ENCODE results near the gene CLN5. TPM values are rescaled to one million over a fixed set of nuclear protein-coding genes. Genes with fewer than 3 reads are reported as not detected.
A peak's percentile ranks its signal among the peaks of the same experiment; 100 is the strongest.
"Not testable (repeated sequence)": the region's sequence is repeated elsewhere in the genome, so short reads cannot be mapped to it uniquely, and the experiment has no call there.

The CLN5 gene
- total and polyA plus RNA-seq, 2 of the 4 experiments (the other 2 are of a cell fraction) = 11.3 to 15.1 TPM

DNA sequence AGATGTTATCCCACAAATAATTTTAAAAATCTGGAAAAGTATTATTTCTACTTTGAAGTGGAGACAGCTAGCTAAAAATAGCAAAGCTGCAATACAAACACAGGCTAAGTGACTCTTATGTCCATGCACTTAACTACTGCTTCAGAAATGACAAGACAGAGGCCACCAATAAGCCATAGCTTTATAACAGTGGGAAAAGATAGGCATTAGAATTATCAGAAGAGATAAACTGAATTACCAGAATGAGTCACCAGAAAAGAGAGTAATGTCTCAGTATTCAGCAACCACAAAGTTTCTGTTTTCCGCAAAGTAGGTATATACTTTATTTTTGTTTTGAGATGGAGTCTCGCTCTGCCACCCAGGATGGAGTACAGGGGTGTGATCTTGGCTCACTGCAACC lies 17.1 kb downstream of the CLN5 start:
- CTCF ChIA-PET = no interaction called here

GRCh38 chr13:77009719-77010118 lies 17.8 kb downstream of the CLN5 start:
- H3K27me3 ChIP-seq (ENCODE audit: control insufficient read depth, insufficient read depth, low read length); H3K14ac ChIP-seq (replicated peaks; ENCODE audit: low read depth, low read length); H3K9me1 ChIP-seq (ENCODE audit: insufficient read depth, low read length); intact Hi-C loops (cut with micrococcal nuclease); CTCF ChIA-PET; H2BK120ac ChIP-seq (ENCODE audit: low read depth, low read length); H4K8ac ChIP-seq (ENCODE audit: low read depth in 2 of 2, low read length in 2 of 2); H2AK5ac ChIP-seq (ENCODE audit: low read depth, low read length); POLR2A ChIA-PET (ENCODE audit: unreplicated experiment); H3K4me3 ChIP-seq (ENCODE audit: insufficient read depth, low read depth, low read length); H3K4ac ChIP-seq (ENCODE audit: low read depth, low read length); ATAC-seq (ENCODE audit: low read depth); H3K4me2 ChIP-seq (ENCODE audit: low read depth, low read length); H3K23ac ChIP-seq (ENCODE audit: low read depth, low read length); dilution Hi-C loops (cut with HindIII; ENCODE audit: low sequenced_read_pairs, unreplicated experiment); H2BK5ac ChIP-seq (ENCODE audit: low read depth, low read length, poor library complexity, severe bottlenecking); BruUV-seq (replicated peaks); H4K91ac ChIP-seq (ENCODE audit: insufficient read depth, low read depth, low read length); H3K27ac ChIP-seq (ENCODE audit: insufficient read depth, low read length); H3K9me3 ChIP-seq (ENCODE audit: control insufficient read depth, insufficient read depth, low read length); H2BK20ac ChIP-seq (ENCODE audit: low read depth, low read length); H3K9ac ChIP-seq (ENCODE audit: low read depth, low read length); DNase-seq; H2AFZ ChIP-seq (replicated peaks; ENCODE audit: low read length, poor library complexity); H2AK9ac ChIP-seq (replicated peaks; ENCODE audit: low read depth, low read length, poor library complexity); H4K5ac ChIP-seq (ENCODE audit: low read depth, low read length); H3K4me1 ChIP-seq (ENCODE audit: control insufficient read depth, insufficient read depth, low read length); in situ Hi-C loops (cut with MboI; ENCODE audit: low sequenced_read_pairs); H2BK15ac ChIP-seq (ENCODE audit: low read depth, low read length); H3K18ac ChIP-seq (ENCODE audit: low read depth, low read length); H3K56ac ChIP-seq (ENCODE audit: extremely low read depth, insufficient read depth, low read length): not testable (repeated sequence)
- H3K79me1 ChIP-seq (ENCODE audit: low read depth in 1 of 2, low read length in 2 of 2) = peaks cover 18 to 50% of the 10 kb centered on the region in 2 experiments
- no CpG with 5 or more reads among the region's 5 CpGs for WGBS, 2 experiments (ENCODE audit: extremely low coverage in 2 of 2, insufficient read length in 1 of 2)
- peaks cover 16% of the 10 kb centered on the region; the same call in 1 of the 2 replicates for H4K20me1 ChIP-seq (ENCODE audit: insufficient read depth, low read length)
- H3K36me3 ChIP-seq (ENCODE audit: control insufficient read depth, insufficient read depth, low read length) = peaks cover 41% of the 10 kb centered on the region

More for the DNA sequence above, 17.1 kb downstream of the CLN5 start:
- WGBS, 2 experiments (ENCODE audit: extremely low coverage in 2 of 2, insufficient read length in 1 of 2) = no CpG with 5 or more reads among the region's 2 CpGs
- Histone ChIP-seq H4K91ac (ENCODE audit: insufficient read depth, low read depth, low read length) (no peak overlapping the region), H3K9me1 (ENCODE audit: insufficient read depth, low read length) (peaks cover 3% of the 10 kb centered on the region; the same call in 1 of the 2 replicates), H4K8ac (ENCODE audit: low read depth in 2 of 2, low read length in 2 of 2) (no peak overlapping the region), H3K18ac (ENCODE audit: low read depth, low read length) (no peak overlapping the region), H3K23ac (ENCODE audit: low read depth, low read length) (no peak overlapping the region), H2AK9ac (replicated peaks; ENCODE audit: low read depth, low read length, poor library complexity) (no peak overlapping the region), H2AFZ (replicated peaks; ENCODE audit: low read length, poor library complexity) (no peak overlapping the region), H3K36me3 (ENCODE audit: control insufficient read depth, insufficient read depth, low read length) (peaks cover 37% of the 10 kb centered on the region), H3K4me2 (ENCODE audit: low read depth, low read length) (no peak overlapping the region), H2BK15ac (ENCODE audit: low read depth, low read length) (no peak overlapping the region), H2BK20ac (ENCODE audit: low read depth, low read length) (no peak overlapping the region), H3K14ac (replicated peaks; ENCODE audit: low read depth, low read length) (no peak overlapping the region), H3K4ac (ENCODE audit: low read depth, low read length) (no peak overlapping the region), H3K56ac (ENCODE audit: extremely low read depth, insufficient read depth, low read length) (no peak overlapping the region), H4K5ac (ENCODE audit: low read depth, low read length) (no peak overlapping the region), H2BK120ac (ENCODE audit: low read depth, low read length) (no peak overlapping the region), H3K27ac (ENCODE audit: insufficient read depth, low read length) (no peak overlapping the region), H3K4me3 (ENCODE audit: insufficient read depth, low read depth, low read length) (no peak overlapping the region), H2BK5ac (ENCODE audit: low read depth, low read length, poor library complexity, severe bottlenecking) (no peak overlapping the region), H2AK5ac (ENCODE audit: low read depth, low read length) (no peak overlapping the region), H3K9ac (ENCODE audit: low read depth, low read length) (no peak overlapping the region), H3K27me3 (ENCODE audit: control insufficient read depth, insufficient read depth, low read length) (no peaks in the 10 kb centered on the region), H3K9me3 (ENCODE audit: control insufficient read depth, insufficient read depth, low read length) (no peaks in the 10 kb centered on the region), H3K4me1 (ENCODE audit: control insufficient read depth, insufficient read depth, low read length) (no peaks in the 10 kb centered on the region), H4K20me1 (ENCODE audit: insufficient read depth, low read length) (peaks cover 16% of the 10 kb centered on the region; the same call in 1 of the 2 replicates), H3K79me1 (ENCODE audit: low read depth in 1 of 2, low read length in 2 of 2) (peaks cover 18 to 45% of the 10 kb centered on the region in 2 experiments)
- dilution Hi-C loops (cut with HindIII; ENCODE audit: low sequenced_read_pairs, unreplicated experiment) = no loop called here
- no peak; the same call in 1 of the 2 replicates for ATAC-seq (ENCODE audit: low read depth)
- POLR2A ChIA-PET (ENCODE audit: unreplicated experiment) = no interaction called here
- in situ Hi-C loops (cut with MboI; ENCODE audit: low sequenced_read_pairs) = no loop called here
- TF ChIP-seq BHLHE40 (IDR thresholded peaks at IDR 0.05; ENCODE audit: low read depth, low read length) = no peak
- TF ChIP-seq SMC3 (IDR thresholded peaks at IDR 0.05; ENCODE audit: low read depth, low read length) = no peak
- TF ChIP-seq RAD21 (IDR thresholded peaks at IDR 0.05; ENCODE audit: low read length) = no peak
- TF ChIP-seq ELK1 (IDR thresholded peaks at IDR 0.05; ENCODE audit: borderline replicate concordance, low read depth, low read length) = no peak
- TF ChIP-seq FOS (IDR thresholded peaks at IDR 0.05; ENCODE audit: low read depth, low read length) = 0 out of 2 replicates have a peak, but pooled peaks have one; percentile 10
- TF ChIP-seq RFX5 (IDR thresholded peaks at IDR 0.05; ENCODE audit: low read depth, low read length) = no peak
- DNase-seq = peak; percentile 15
- no TSS peak for BruUV-seq (replicated peaks)
- intact Hi-C loops (cut with micrococcal nuclease) = no loop called here
